Pancreas (tissue), 10 donors: ENCODE results near the gene TPBGL. TPM values are rescaled to one million over a fixed set of nuclear protein-coding genes. Genes with fewer than 3 reads are reported as not detected.
A peak's percentile ranks its signal among the peaks of the same experiment; 100 is the strongest.

Experiments used
- ATAC-seq, 4 donors: fragments of 200-7000 bp; cut with Tn5 transposase; one replicate each; pipeline versions ENCODE4 v1.8.0 to v1.9.1; 2020; ENCODE audit warnings: mild to moderate bottlenecking in 4 of 4, moderate library complexity in 4 of 4
- DNase-seq, 6 donors: peaks; one replicate each; pipeline ENCODE4 v3.0.0-alpha.2; 2020
- FAIRE-seq: peaks from 2 replicates; lab custom pipeline; 2012; peaks lifted over from hg19 to GRCh38; lab: Jason Lieb, UNC
- H3K27ac ChIP-seq, 4 donors: fragments of 200-600 bp; sonication (generic); 1 replicate in 3 of 4; 2 replicates in 1 of 4; pipeline versions ENCODE4 v1.5.0 to v1.8.0; 2020
- H3K27me3 ChIP-seq, 4 donors: fragments of 200-600 bp; one replicate each; pipeline ENCODE4 v1.8.0; 2021
- H3K36me3 ChIP-seq, 3 donors: fragments of 200-600 bp; sonication (generic) in 1 of 3; one replicate each; pipeline versions ENCODE4 v1.5.0 to v1.8.0; 2020 to 2021
- H3K4me1 ChIP-seq, 3 donors: fragments of 200-600 bp; one replicate each; pipeline ENCODE4 v1.8.0; 2021
- H3K4me3 ChIP-seq, 4 donors: fragments of 200-600 bp; sonication (generic) in 2 of 4; one replicate each; pipeline versions ENCODE4 v1.5.0 to v1.8.0; 2020 to 2021
- H3K9me3 ChIP-seq, 4 donors: fragments of 200-600 bp; one replicate each; pipeline ENCODE4 v1.8.0; 2021
- WGBS, 2 donors: extraction: QIAGEN DNeasy Blood & Tissue Kit; methylation state at CpG; one replicate each; pipeline ENCODE4 v1.1.7; 2013; 5-methylcytosine and 5-hydroxymethylcytosine counted together
- intact Hi-C, 3 donors: fragments of 100-400 bp; cut with DNase I; formaldehyde crosslinking; loops; one replicate each; pipeline versions ENCODE4 v1.11.1 to v1.14.2; 2022
- polyA plus RNA-seq, 2 donors: library from polyadenylated mRNA; stranded (reverse); fragments of 200-250 nt; gene quantifications; one replicate each; pipeline ENCODE4 v1.2.3, GENCODE V29; 2013
- total RNA-seq, 6 donors: library from RNA; stranded (reverse); fragmentation: NEBNext Ultra II Directional in 4 of 6; extraction: Animal tissue kit (Norgen Biotek cat#: 25700) in 4 of 6; gene quantifications; one replicate each; pipeline versions ENCODE4 v1.2.1 to v1.2.4, GENCODE V29; 2021 to 2023
- TF ChIP-seq, protein P1 (sequence below), 4 donors: fragments of 200-600 bp; sonication (generic) in 3 of 4; IDR thresholded peaks; one replicate each; pipeline versions ENCODE4 v1.5.0 to v1.8.0; 2021; ENCODE audit warnings: antibody characterized with exemption in 4 of 4
- donor health status: healthy with polysubstance abuse.
- donor health status: DM: no; HTN: no; CAD: no; lungs with moderate emphysema.
- donor health status: DM: no; HTN: no; CAD: no.
- donor health status: control.
- donor health status: control.
- donor health status: Bipolar disorder and iron deficiency.
- donor health status: DM: yes; HTN: yes; CAD: no.
- donor health status: DM: no; HTN: no; CAD: no.
- donor health status: DM: no; HTN: no; CAD: no.
- donor health status: DM: yes; HTN: yes; CAD: no.

The TPBGL gene
- total and polyA plus RNA-seq, 8 donors = 0.04 to 0.28 (median 0.09) TPM; not detected in 1

DNA sequence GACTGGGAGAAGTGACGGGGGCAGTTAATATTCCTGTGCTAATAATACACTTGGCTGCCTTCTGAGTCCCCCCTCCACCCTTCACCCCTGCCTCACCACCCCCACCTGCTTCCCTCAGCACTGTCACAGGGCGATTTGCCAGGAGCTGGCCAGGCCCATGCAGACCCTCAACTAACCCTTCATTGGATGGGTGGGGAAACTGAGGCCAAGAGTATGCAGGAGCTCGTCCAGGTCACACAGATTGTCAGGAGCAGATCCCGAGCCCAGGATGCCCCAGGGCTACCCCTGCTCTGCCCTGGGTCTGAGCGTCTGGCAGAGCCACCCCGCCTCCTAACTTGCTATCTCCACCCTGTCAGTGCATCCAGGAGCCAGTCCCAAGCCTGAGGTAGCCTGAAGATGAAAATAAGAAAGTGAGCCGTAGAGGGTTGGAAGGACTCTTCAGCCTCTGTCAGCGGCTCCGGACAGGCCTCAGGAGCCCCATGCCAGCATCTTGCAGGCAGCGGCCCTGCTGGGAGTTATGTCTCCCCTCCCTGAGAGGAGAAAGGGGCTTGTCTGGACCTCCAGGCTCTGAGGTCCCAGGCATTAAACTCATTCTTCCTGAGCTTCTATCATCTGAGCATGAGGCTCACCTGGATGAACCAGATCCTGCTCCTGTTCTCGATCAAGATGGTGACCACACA lies 6.2 kb downstream of the TPBGL start:
- DNase-seq (peak in 2 of 6 donors; percentile 32 to 55), FAIRE-seq (no peak), ATAC-seq (no peak)
- Histone ChIP-seq H3K4me1 (peaks cover 0 to 3% (median 3%) of the 10 kb centered on the region in 3 donors), H3K36me3 (no peaks in the 10 kb centered on the region), H3K4me3 (no peak overlapping the region), H3K9me3 (no peaks in the 10 kb centered on the region), H3K27ac (no peak overlapping the region), H3K27me3 (no peaks in the 10 kb centered on the region)
- intact Hi-C loops = loop anchor here in 2 of 3 donors (5.0 to 10.0 kb wide), 3 partner anchors 105 to 312 kb away; no protein-coding TSS in a partner anchor
- WGBS, 2 donors = 76 to 78% methylated on average over 11 of the region's 11 CpGs
- TF ChIP-seq, protein P1, sequence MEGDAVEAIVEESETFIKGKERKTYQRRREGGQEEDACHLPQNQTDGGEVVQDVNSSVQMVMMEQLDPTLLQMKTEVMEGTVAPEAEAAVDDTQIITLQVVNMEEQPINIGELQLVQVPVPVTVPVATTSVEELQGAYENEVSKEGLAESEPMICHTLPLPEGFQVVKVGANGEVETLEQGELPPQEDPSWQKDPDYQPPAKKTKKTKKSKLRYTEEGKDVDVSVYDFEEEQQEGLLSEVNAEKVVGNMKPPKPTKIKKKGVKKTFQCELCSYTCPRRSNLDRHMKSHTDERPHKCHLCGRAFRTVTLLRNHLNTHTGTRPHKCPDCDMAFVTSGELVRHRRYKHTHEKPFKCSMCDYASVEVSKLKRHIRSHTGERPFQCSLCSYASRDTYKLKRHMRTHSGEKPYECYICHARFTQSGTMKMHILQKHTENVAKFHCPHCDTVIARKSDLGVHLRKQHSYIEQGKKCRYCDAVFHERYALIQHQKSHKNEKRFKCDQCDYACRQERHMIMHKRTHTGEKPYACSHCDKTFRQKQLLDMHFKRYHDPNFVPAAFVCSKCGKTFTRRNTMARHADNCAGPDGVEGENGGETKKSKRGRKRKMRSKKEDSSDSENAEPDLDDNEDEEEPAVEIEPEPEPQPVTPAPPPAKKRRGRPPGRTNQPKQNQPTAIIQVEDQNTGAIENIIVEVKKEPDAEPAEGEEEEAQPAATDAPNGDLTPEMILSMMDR (IDR thresholded peaks at IDR 0.05) = no peak

DNA sequence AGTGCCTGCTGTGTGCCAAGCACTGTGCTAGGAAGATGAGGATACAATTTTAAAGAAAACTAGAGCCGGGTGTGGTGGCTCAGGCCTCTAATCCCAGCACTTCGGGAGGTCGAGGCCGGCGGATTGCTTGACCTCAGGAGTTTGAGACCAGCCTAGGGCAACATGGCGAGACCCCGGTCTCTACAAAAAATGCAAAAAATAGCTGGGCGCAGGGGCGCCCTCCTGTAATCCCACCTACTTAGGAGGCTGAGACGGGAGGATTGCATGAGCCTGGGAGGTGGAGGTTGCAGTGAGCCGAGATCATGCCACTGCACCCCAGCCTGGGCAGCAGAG lies 8.3 kb downstream of the TPBGL start:
- DNase-seq = no peak
- no peak for ATAC-seq
- no peak overlapping the region for H3K27ac ChIP-seq
- no peak for FAIRE-seq
- intact Hi-C loops = loop anchor here in 2 of 3 donors (2.0 to 10.0 kb wide), 4 partner anchors 107 to 314 kb away; no protein-coding TSS in a partner anchor
- TF ChIP-seq, protein P1 (IDR thresholded peaks at IDR 0.05) = no peak
- H3K27me3 ChIP-seq = no peaks in the 10 kb centered on the region
- H3K4me1 ChIP-seq = peaks cover 0 to 3% (median 3%) of the 10 kb centered on the region in 3 donors
- H3K36me3 ChIP-seq = no peaks in the 10 kb centered on the region
- H3K9me3 ChIP-seq = no peaks in the 10 kb centered on the region
- H3K4me3 ChIP-seq = no peak overlapping the region
- 27 to 31% methylated on average over 11 of the region's 11 CpGs for WGBS, 2 donors

GRCh38 chr11:75249704-75250103 lies 9.1 kb downstream of the TPBGL start:
- Histone ChIP-seq H3K9me3 (no peaks in the 10 kb centered on the region), H3K36me3 (no peaks in the 10 kb centered on the region), H3K4me1 (peaks cover 0 to 3% (median 3%) of the 10 kb centered on the region in 3 donors), H3K4me3 (no peak overlapping the region), H3K27ac (no peak overlapping the region), H3K27me3 (no peaks in the 10 kb centered on the region)
- TF ChIP-seq, protein P1 (IDR thresholded peaks at IDR 0.05) = no peak
- DNase-seq = peak in 1 of 6 donors; percentile 19
- intact Hi-C loops = loop anchor here in 2 of 3 donors (2.0 to 10.0 kb wide), 4 partner anchors 107 to 315 kb away; no protein-coding TSS in a partner anchor
- FAIRE-seq = no peak
- no peak for ATAC-seq
- WGBS, 2 donors = 41 to 48% methylated on average over 3 of the region's 3 CpGs

DNA sequence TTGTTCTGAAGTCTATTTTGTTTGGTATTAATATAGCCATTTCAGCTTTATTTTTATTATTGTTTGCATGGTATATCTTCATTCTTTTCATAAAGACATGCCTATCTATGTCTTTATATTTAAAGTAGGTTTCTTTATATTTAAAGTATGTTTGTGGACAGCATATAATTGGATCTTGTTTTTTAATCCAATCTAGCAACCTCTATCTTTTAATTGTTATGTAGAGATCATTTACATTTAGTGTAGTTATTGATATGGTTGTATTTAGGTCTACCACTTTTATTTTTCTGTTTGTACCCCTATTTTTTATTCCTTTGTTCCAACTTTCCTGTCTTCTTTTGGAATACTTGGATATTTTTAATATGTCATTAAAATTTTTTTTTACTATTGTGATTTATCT lies 13.8 kb downstream of the TPBGL start:
- no peaks in the 10 kb centered on the region for H3K36me3 ChIP-seq
- H3K4me1 ChIP-seq = no peaks in the 10 kb centered on the region
- H3K9me3 ChIP-seq = no peaks in the 10 kb centered on the region
- no peaks in the 10 kb centered on the region for H3K27me3 ChIP-seq
- TF ChIP-seq, protein P1 (IDR thresholded peaks at IDR 0.05) = no peak
- DNase-seq (no peak), FAIRE-seq (no peak), ATAC-seq (no peak)
- no peak overlapping the region for H3K27ac ChIP-seq
- no peak overlapping the region for H3K4me3 ChIP-seq
- intact Hi-C loops = no loop called here
